ENCODE results near the gene RNF130.
"Not testable (repeated sequence)": the region's sequence is repeated elsewhere in the genome, so short reads cannot be mapped to it uniquely, and the experiment has no call there.

Gene RNF130

DNA sequence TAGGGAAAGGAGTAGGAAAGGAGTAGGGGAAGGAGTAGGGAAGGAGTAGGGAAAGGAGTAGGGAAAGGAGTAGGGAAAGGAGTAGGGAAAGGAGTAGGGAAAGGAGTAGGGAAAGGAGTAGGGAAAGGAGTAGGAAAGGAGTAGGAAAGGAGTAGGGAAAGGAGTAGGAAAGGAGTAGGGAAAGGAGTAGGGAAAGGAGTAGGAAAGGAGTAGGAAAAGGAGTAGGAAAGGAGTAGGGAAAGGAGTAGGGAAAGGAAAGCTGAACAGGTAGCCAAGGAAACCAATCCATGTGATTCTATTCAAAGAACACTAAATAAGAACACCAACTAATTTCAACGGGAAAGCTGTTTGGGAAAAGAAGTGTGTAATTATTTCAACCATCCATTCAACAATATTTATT lies 56.0 kb downstream of the RNF130 start:
- not testable (repeated sequence) for DNase-seq (ENCODE audit: low read depth)

- DNase-seq (ENCODE audit: low read depth), result no peak
Measured at GRCh38 chr5:180013678-180014077, 57.9 kb downstream of the RNF130 start.

- DNase-seq (ENCODE audit: low read depth), result no peak
Measured at GRCh38 chr5:180012316-180012715, 59.2 kb downstream of the RNF130 start.

DNA sequence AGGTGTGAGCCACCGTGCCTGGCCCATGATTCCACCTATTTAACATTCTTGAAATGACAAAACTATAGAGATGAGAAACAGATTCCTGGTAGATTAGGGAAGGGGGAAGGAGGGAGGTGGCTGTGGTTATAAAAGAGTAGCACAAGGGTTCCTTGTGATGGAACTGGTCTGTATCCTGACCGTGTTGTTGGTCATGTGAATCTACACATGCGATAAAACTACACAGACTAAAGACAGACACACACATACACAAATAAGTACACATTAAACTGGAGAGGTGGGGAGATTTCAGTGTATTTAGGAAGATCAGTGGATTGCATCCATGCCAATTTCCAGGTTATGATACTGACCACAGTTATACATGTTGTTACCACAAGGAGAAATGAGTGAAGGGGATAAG lies 60.9 kb downstream of the RNF130 start:
- DNase-seq (ENCODE audit: low read depth), result no peak

GRCh38 chr5:180009581-180009980 lies 62.0 kb downstream of the RNF130 start:
- no peak for DNase-seq (ENCODE audit: low read depth)

GRCh38 chr5:180008433-180008832 lies 63.1 kb downstream of the RNF130 start:
- DNase-seq (ENCODE audit: low read depth), result no peak

DNA sequence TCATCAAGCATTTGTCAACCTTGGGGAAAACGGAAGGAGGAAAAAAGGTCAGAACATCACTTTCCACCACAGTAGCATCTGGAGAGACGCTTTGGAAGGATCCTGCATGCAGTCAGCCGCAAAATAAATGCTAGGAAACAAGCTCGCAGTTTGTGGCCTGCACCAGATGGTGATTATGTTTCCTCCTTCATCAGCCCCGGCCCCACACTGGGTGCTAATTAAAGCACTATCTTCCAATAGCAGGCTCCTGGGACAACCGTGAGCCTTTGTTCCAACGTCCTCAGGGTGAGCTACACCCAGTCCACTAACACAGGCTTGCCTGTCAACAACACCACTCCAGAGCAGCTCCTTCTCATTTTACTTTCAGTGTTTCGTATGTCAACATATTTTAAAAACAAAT lies 64.0 kb downstream of the RNF130 start:
- no peak for DNase-seq (ENCODE audit: low read depth)

GRCh38 chr5:180006141-180006540 lies 65.4 kb downstream of the RNF130 start:
- no peak for DNase-seq (ENCODE audit: low read depth)

DNA sequence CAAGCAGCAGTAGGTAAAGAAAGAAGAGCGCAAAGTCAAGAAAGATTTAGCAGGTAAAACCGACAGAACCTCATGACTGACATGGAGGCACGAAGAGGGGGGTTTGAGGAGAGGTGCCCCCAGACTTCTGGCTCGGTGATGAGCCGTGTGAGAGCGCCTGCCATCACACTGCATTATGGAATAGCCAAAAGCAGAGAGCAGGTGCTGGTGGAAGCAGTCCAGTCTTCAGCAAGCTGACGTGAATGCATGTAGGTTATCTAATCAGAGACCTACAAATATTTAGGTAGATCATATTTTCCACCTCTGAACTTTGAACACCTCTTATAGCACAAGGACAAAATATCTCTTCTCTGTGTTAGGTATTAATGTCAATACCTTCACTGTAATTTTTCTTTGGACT lies 68.4 kb downstream of the RNF130 start:
- no peak for DNase-seq (ENCODE audit: low read depth)

DNA sequence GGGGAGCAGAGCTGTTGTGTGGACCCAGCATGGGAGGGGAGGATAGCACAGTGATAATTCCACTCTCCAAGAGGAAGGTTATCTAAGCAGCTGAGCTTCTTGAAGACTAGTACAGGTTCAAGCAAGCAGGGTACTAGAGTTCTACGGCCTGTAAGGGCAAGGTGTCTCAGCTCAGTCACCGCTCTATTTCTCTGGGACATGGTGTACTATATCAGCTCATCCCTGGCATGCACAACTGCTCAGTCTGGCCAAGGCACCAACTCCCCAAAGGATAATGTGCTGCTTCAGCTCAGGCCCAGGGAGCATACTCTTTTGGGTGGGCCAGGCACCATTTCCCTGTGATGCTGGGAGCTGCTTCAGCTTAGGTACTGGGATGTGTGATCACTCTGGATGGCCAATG lies 69.8 kb downstream of the RNF130 start:
- DNase-seq (ENCODE audit: low read depth), result no peak

DNA sequence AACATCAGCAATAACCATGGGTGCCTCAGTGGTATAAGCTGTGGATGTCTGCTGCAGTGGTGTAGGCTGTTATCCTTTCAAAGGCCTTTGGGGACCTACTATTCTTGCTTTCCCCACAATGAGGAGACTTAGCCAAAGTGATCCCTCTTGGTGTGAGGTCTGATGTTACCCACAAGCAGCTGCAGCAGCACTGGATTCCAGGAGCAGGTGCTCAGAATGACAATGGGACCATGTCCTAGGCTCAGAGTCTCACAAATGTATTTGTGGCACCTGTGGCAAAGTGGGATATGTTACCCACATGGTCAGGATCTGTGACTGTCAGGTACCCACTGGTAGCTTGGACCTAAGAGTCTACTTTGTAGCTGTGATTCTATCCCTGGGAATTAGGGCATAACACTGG lies 70.4 kb downstream of the RNF130 start:
- DNase-seq (ENCODE audit: low read depth), result no peak

DNA sequence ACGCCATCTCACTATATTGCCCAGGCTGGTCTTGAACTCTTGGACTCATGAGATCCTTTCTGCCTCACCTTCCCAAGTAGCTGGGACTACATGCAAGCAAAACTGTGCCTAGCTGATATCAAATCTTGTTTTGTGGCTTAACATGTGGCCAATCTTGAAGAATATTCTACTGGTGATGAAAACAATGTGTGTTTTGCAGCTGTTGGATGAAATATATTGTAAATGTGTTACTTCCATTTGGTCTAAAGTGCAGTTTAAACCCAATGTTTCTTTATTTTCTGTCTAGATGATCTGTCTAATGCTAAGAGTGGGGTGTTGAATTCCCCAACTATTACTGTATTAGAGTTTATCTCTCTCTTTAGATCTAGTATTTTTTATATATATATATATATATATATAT lies 73.1 kb downstream of the RNF130 start:
- no peak for DNase-seq (ENCODE audit: low read depth)

DNA sequence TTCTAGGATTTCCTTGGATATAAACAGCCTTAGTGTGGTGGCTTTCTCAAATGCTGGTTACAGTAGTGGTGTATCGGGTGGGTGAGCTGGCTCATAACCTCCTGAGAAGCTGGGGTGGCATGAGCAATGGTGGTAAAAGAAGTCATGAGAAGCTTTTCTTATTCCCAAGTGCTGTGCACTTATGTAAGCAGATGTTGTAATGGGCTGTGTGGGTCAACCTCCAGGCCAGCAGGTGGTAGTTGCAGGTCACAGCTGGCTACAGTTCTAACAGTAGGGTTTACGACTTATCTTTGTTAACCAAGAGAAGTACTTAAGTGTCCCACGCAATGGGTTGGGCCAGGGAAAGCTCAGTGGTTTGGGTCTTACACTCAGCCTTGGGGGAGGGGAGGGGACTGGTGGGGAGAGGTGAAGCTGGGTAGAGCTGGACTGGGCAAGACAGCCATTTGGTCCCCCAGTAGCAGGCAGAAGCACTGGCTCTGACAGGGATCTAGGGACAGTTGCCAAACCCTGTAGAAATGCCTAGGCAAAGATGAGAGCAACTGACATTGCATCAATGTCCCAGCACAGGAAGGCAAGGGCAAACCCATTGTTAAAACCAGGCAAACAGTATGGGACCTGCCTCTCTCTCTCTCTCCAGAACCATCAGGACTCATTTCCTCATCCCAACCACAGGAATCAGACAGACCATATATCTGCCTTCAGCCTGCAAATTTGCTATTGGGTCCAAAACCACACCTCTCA lies 76.8 kb downstream of the RNF130 start:
- DNase-seq (ENCODE audit: low read depth), result no peak

- DNase-seq (ENCODE audit: low read depth), result not testable (repeated sequence)
Measured at GRCh38 chr5:179992855-179993254, 78.7 kb downstream of the RNF130 start.

DNA sequence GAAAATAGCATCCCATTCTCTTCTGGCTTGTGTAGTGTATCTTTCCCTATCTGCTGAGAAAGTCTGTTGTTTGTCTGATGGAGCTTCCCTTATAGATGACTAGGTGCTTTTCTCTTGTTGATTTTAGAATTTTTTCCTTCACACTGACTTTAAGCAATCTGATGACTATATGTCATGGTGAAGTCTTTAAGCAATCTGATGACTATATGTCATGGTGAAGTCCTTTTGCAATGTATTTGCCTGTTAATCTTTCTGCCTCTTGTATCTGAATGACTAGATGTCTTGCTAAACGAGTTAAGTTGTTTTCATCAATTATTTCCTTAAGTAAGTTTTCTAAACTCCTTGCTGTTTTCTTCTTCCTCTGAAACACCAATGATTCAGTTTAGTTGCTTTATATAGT lies 80.5 kb downstream of the RNF130 start:
- DNase-seq (ENCODE audit: low read depth), result no peak

GRCh38 chr5:179990525-179990924 lies 81.0 kb downstream of the RNF130 start:
- not testable (repeated sequence) for DNase-seq (ENCODE audit: low read depth)

- no peak for DNase-seq (ENCODE audit: low read depth)
Measured at GRCh38 chr5:179986328-179986727, 85.2 kb downstream of the RNF130 start.

DNA sequence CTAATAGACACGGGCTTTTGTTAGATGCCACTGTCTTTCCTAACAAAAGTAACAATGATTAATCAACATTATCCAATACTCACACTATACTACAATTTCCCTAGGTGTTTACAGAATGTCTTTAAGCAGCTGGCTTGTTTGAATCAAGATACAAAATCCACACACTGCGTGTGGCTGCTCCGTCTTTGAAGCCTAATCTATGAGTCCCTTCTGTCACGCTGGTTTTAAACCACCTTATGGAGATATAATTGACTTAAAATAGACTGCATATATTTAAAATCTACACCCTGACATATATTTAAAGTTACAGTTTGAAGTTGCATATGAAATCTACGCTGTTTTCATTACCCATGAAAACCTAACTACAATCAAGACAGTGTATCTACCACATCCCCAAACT lies 89.9 kb downstream of the RNF130 start:
- no peak for DNase-seq (ENCODE audit: low read depth)

DNA sequence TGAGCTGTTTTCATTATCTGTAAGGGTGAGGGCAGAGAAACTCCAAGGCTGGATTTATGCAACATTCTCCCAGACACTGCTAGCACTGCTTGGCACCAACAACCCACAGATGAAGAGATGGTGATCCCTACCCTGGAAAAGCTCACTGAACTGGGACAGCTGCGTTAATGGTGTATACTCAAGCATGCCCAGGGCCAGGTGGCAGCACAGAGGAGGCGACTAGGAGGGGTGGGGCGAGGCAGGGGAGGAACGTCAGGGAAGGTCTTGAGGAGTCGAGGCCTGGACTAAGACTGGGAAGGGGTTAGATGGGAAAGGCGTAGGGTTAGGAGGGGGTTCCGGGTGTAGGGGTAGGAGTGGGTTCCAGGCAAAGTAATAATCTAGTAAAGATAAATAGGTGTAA lies 90.8 kb downstream of the RNF130 start:
- no peak for DNase-seq (ENCODE audit: low read depth)

- DNase-seq (ENCODE audit: low read depth), result no peak
Measured at GRCh38 chr5:179978792-179979191, 92.8 kb downstream of the RNF130 start.

- DNase-seq (ENCODE audit: low read depth), result no peak
Measured at GRCh38 chr5:179975713-179976134, 95.8 kb downstream of the RNF130 start.

DNA sequence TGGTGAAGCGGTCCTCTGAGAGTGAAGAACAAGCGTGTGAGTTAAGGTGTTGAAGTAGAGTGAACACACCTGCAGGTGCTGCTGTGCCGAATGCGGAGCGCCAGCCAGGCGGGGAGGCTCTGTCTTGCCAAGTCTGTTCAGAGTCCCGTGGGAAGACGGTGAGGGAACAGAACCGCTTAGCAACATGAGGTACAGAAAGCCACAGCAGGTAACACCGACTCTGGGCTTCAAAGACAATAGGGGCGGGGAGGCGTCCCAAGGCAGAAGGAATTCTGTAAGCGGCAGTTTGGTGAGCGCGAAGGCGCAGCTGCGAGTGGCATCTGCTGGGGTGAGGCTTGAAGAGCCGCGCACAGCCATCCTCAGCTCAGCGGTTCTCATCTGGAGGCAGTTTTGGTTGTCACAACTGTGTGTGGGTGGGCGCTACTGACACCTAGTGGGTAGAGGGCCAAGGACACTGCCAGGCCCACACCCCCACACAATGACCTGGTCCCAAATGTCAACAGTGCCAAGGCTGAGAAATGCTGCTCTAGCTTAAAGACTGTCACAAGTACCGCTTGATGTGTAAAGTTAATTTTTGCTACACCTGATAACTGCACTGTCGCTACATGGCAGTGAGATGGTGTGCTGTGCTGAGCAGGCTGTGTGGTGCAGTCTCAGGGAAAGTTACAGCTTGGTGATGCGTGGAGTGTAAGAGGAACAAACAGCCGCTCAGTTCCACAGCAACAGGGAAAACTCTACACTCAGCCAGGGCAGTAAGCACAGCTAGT lies 96.4 kb downstream of the RNF130 start:
- DNase-seq (ENCODE audit: low read depth), result no peak

- DNase-seq (ENCODE audit: low read depth), result no peak
Measured at GRCh38 chr5:179974246-179974945, 97.2 kb downstream of the RNF130 start.

Measured in HS-5 (cell line).